Duodenal mucosa (tissue), 2 donors: ENCODE results near the gene APOC3.
A peak's percentile ranks its signal among the peaks of the same experiment; 100 is the strongest.

Experiments
- H3K27ac ChIP-seq: one replicate; pipeline ENCODE4 v1.7.0; 2013; ENCODE audit warnings: low read depth, low read length
- H3K27me3 ChIP-seq, 2 donors: one replicate each; pipeline ENCODE4 v1.7.0; 2013; ENCODE audit warnings: low read length in 2 of 2, control low read depth in 1 of 2; ENCODE audit not compliant: insufficient read depth in 2 of 2, control insufficient read depth in 1 of 2
- H3K36me3 ChIP-seq, 2 donors: one replicate each; pipeline ENCODE4 v1.7.0; 2013; ENCODE audit warnings: low read length in 2 of 2, control low read depth in 1 of 2; ENCODE audit not compliant: insufficient read depth in 2 of 2, control insufficient read depth in 1 of 2
- H3K4me1 ChIP-seq, 2 donors: one replicate each; pipeline ENCODE4 v1.7.0; 2013; ENCODE audit warnings: low read length in 2 of 2, control low read depth in 1 of 2; ENCODE audit not compliant: insufficient read depth in 2 of 2, control insufficient read depth in 1 of 2
- H3K4me3 ChIP-seq, 2 donors: one replicate each; pipeline ENCODE4 v1.7.0; 2013; ENCODE audit warnings: low read length in 2 of 2, low read depth in 1 of 2
- H3K9ac ChIP-seq, 2 donors: one replicate each; pipeline ENCODE4 v1.7.0; 2013; ENCODE audit warnings: low read length in 2 of 2, low read depth in 1 of 2
- H3K9me3 ChIP-seq, 2 donors: one replicate each; pipeline ENCODE4 v1.7.0; 2013; ENCODE audit warnings: low read length in 2 of 2, control low read depth in 1 of 2; ENCODE audit not compliant: control insufficient read depth in 1 of 2

The APOC3 gene

DNA sequence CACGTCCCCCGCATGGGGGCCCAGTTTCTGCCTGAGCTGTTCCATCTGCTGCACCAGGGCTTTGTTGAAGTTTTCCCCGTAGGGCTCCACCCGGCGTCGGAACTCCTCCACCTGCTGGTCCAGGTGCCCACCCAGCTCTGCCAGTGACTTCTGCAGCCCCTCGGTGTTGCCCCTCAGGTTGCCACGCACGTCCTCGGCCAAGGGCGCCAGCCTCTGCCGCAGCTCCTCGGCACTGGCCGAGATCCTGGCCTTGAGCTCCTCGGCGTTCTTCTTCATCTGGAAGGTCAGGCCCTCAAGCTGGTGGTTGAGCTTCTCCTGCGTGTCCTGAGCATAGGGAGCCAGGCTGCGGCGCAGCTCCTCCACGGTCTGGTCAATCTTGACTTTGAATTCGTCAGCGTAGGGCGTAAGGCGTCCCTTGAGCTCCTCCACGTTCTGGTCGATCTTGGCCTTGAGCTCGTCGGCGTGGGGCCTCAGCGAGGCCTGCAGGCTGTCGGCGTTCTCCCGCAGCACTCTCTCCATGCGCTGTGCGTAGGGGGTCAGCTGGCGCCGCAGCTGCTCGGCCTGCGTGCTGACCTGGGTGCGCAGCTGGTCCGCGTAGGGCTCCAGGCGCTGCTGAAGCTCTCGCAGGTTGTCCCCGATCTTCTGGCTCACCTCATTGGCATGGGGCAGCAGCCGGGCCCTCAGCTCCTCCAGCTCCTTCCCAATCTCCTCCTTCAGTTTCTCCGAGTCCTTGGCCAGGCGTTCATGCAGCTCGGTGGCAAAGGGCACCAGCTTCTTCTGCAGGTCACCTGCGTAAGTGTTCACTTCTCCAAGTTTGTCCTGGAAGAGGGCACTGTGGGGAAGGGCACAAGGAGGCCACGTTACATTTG lies 8.4 kb upstream of the APOC3 start:
- no peaks in the 10 kb centered on the region for H3K27me3 ChIP-seq
- H3K27ac ChIP-seq = no peak overlapping the region
- no peaks in the 10 kb centered on the region for H3K9me3 ChIP-seq
- peak overlapping the region; percentile 16 to 58 for H3K4me3 ChIP-seq
- no peaks in the 10 kb centered on the region for H3K36me3 ChIP-seq
- H3K9ac ChIP-seq = peak overlapping the region; percentile 12 to 42
- peaks cover 9 to 16% of the 10 kb centered on the region in 2 donors for H3K4me1 ChIP-seq

GRCh38 chr11:116822575-116822974 lies 7.1 kb upstream of the APOC3 start:
- H3K4me1 ChIP-seq = peaks cover 22 to 27% of the 10 kb centered on the region in 2 donors
- H3K36me3 ChIP-seq = no peaks in the 10 kb centered on the region
- H3K9ac ChIP-seq = peak overlapping the region; percentile 28 to 42
- no peaks in the 10 kb centered on the region for H3K27me3 ChIP-seq
- peak overlapping the region; percentile 16 to 58 for H3K4me3 ChIP-seq
- H3K27ac ChIP-seq = peak overlapping the region; percentile 26
- H3K9me3 ChIP-seq = no peaks in the 10 kb centered on the region

GRCh38 chr11:116823031-116823843 lies 6.5 kb upstream of the APOC3 start, which contains the start of gene APOA4:
APOA4 (minus strand) TSS chr11:116823304; CDS start chr11:116823191, 113 bp downstream.
- Histone ChIP-seq H3K9ac (peak within 1 kb of the TSS; percentile 28 to 42), H3K4me1 (peaks cover 25 to 32% of the 10 kb centered on the region in 2 donors), H3K27ac (peak within 1 kb of the TSS; percentile 26), H3K36me3 (no peaks in the 10 kb centered on the region), H3K4me3 (peak within 1 kb of the TSS; percentile 16 to 58), H3K27me3 (no peaks in the 10 kb centered on the region), H3K9me3 (no peaks in the 10 kb centered on the region)

DNA sequence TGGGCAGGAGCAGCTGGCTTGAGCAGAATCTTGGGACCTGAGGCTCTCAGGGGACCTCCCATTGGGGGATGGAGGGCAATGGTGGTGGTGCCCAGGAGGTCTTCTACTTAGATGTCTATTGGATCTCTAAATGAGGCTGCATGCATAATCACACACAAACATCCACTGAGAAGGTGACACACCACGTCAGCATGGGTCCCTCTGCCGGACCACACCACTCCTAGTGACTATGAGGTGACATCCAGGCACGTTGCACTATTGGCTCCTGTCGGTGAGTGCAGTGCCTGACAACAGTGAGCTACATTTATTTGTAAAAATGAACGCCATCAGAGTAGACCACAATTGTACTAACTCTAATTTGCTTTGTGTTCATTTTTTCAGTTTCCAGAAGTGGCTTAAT lies 4.3 kb upstream of the APOC3 start:
- no peaks in the 10 kb centered on the region for H3K36me3 ChIP-seq
- H3K4me1 ChIP-seq = peaks cover 42 to 48% of the 10 kb centered on the region in 2 donors
- H3K9ac ChIP-seq = no peak overlapping the region
- H3K4me3 ChIP-seq = no peak overlapping the region
- no peaks in the 10 kb centered on the region for H3K27me3 ChIP-seq
- no peaks in the 10 kb centered on the region for H3K9me3 ChIP-seq
- H3K27ac ChIP-seq = no peak overlapping the region

- no peaks in the 10 kb centered on the region for H3K9me3 ChIP-seq
These were observed 3.6 kb upstream of the APOC3 start for GRCh38 chr11:116825854-116826750.

GRCh38 chr11:116826751-116827431 lies 2.8 kb upstream of the APOC3 start:
- no peaks in the 10 kb centered on the region for H3K27me3 ChIP-seq
- H3K4me1 ChIP-seq = peaks cover 41 to 50% of the 10 kb centered on the region in 2 donors
- H3K9me3 ChIP-seq = no peaks in the 10 kb centered on the region

More at GRCh38 chr11:116825854-116826750, 3.6 kb upstream of the APOC3 start:
- Histone ChIP-seq H3K27ac (no peak overlapping the region), H3K4me3 (no peak overlapping the region), H3K36me3 (no peaks in the 10 kb centered on the region), H3K4me1 (peaks cover 41 to 48% of the 10 kb centered on the region in 2 donors), H3K27me3 (no peaks in the 10 kb centered on the region), H3K9ac (no peak overlapping the region)

DNA sequence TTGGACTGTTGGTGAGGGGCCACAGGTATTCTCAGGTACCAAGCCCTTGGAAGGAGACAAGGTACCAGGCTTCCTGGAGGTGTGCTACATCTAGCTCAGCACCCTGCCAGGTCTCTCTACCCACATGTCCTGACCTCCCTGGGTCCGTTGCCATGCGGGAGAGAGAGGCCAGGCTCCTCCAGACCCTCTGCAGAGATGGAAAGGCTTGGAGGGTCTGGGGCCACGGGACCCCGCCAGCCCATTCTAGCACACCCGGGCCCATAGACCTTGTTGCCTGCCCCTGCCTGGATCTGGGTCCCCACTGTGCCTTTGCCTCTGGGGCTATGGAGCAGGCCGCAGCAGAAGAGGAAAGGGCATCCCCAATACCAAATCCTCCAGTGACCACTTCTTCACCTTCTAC lies 2.2 kb upstream of the APOC3 start:
- no peaks in the 10 kb centered on the region for H3K9me3 ChIP-seq
- no peaks in the 10 kb centered on the region for H3K27me3 ChIP-seq
- H3K9ac ChIP-seq = no peak overlapping the region
- peak overlapping the region; percentile 25 for H3K27ac ChIP-seq
- no peaks in the 10 kb centered on the region for H3K36me3 ChIP-seq
- H3K4me3 ChIP-seq = no peak overlapping the region
- H3K4me1 ChIP-seq = peaks cover 47 to 56% of the 10 kb centered on the region in 2 donors

More at GRCh38 chr11:116826751-116827431, 2.8 kb upstream of the APOC3 start:
- Histone ChIP-seq H3K36me3 (no peaks in the 10 kb centered on the region), H3K9ac (no peak overlapping the region), H3K4me3 (no peak overlapping the region), H3K27ac (peak overlapping the region; percentile 25)

- Histone ChIP-seq H3K9ac (peak overlapping the region; percentile 32 to 42), H3K4me1 (peaks cover 48 to 54% of the 10 kb centered on the region in 2 donors), H3K27ac (peak overlapping the region; percentile 49), H3K9me3 (no peaks in the 10 kb centered on the region), H3K36me3 (no peaks in the 10 kb centered on the region), H3K4me3 (peak overlapping the region; percentile 21 to 42), H3K27me3 (no peaks in the 10 kb centered on the region)
These were observed 829 bp upstream of the APOC3 start for GRCh38 chr11:116828632-116829524.
